ENCODE measurements around the gene SLMAP. TPM values are rescaled to one million over a fixed set of nuclear protein-coding genes. Genes with fewer than 3 reads are reported as not detected.

Gene SLMAP
- total RNA-seq, 1 donor from 2014 or later = 108 TPM

DNA sequence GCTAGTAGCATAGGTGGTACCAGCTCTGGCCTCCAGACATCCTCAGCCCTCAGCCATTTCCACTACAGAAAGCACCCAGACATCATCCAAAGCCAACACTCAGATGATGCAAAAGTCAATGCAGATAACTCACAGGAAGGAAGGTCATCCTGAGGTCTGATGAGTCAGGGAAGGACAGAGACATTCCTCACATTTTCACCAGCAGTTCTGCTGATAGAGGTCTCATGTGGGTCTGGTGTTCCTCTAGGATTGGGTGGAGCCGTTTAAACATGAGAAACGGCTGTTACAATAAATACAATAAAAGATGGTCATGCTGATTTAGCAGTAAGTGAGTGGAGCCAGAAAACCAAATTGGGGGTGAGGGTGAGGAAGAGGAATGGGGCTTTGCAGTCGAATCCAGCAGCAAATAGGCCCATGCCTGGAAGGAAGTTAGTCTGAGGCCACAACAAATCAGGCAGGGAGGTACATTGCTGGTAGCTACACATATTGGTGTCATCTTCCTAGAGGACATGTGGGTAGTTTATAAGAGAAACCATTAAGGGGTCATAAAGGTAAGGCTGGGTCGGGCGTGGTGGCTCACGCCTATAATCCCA is 218.8 kb downstream of the SLMAP start:
- Mint-ChIP-seq H3K4me3 (no peak overlapping the region), H3K4me1 (peaks cover 37% of the 10 kb centered on the region), H3K27ac (peak overlapping the region; percentile 74), H3K9me3 (no peaks in the 10 kb centered on the region), H3K27me3 (ENCODE audit: low read depth) (no peaks in the 10 kb centered on the region), H3K36me3 (no peaks in the 10 kb centered on the region)
- no peak for DNase-seq (ENCODE audit: low spot score in 2 of 2, unreplicated experiment in 2 of 2)
- TF ChIP-seq, protein P1, sequence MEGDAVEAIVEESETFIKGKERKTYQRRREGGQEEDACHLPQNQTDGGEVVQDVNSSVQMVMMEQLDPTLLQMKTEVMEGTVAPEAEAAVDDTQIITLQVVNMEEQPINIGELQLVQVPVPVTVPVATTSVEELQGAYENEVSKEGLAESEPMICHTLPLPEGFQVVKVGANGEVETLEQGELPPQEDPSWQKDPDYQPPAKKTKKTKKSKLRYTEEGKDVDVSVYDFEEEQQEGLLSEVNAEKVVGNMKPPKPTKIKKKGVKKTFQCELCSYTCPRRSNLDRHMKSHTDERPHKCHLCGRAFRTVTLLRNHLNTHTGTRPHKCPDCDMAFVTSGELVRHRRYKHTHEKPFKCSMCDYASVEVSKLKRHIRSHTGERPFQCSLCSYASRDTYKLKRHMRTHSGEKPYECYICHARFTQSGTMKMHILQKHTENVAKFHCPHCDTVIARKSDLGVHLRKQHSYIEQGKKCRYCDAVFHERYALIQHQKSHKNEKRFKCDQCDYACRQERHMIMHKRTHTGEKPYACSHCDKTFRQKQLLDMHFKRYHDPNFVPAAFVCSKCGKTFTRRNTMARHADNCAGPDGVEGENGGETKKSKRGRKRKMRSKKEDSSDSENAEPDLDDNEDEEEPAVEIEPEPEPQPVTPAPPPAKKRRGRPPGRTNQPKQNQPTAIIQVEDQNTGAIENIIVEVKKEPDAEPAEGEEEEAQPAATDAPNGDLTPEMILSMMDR (IDR thresholded peaks at IDR 0.05; ENCODE audit: unreplicated experiment) = no peak

DNA sequence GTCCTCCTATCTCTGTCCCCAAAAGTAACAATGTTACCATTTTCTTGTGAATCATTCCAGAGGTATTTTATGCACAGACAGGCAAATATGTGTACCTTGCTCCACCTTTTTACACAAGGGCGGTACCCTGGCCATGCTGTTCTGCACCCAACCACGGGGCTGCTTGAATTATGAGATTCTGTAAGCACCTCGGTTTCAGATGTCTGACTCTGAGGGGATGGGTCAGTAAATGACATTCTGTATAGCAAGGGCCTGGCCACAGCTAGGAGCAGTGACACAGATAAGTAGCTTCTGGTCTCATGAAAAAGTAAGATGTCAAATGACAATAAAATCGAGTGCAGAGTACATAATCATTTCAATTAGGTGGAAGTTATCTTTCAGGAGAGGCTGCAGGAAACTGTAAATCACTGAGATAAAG is 221.7 kb downstream of the SLMAP start:
- Mint-ChIP-seq H3K9me3 (no peaks in the 10 kb centered on the region), H3K27me3 (ENCODE audit: low read depth) (no peaks in the 10 kb centered on the region), H3K4me3 (no peak overlapping the region)

DNA sequence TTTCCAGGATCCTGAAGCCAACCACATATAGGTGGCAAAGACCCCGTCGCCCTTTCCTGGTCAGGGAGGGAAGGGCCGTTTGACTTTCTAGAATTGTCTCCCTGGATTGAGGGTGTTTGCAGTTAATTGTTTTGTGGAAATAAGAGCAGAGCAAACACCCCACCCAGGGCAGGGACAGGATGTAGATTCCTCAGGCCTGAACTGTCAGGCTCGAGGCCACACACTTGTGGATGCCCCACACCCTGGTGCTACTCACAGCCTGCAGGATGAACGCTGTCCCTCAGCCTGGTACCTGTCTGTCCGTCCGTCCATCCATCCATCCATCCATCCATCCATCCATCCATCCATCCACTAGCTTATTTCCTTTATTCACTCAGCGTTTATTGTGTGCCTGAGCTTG is 222.2 kb downstream of the SLMAP start:
- Mint-ChIP-seq H3K27ac (no peak overlapping the region), H3K4me1 (peaks cover 14% of the 10 kb centered on the region), H3K36me3 (no peaks in the 10 kb centered on the region), H3K9me3 (no peaks in the 10 kb centered on the region), H3K27me3 (ENCODE audit: low read depth) (no peaks in the 10 kb centered on the region), H3K4me3 (no peak overlapping the region)
- TF ChIP-seq, protein P1 (IDR thresholded peaks at IDR 0.05; ENCODE audit: unreplicated experiment) = no peak
- no peak for DNase-seq (ENCODE audit: low spot score in 2 of 2, unreplicated experiment in 2 of 2)

More for the DNA sequence above, 221.7 kb downstream of the SLMAP start:
- DNase-seq (ENCODE audit: low spot score in 2 of 2, unreplicated experiment in 2 of 2) = no peak
- peaks cover 18% of the 10 kb centered on the region for H3K4me1 Mint-ChIP-seq
- TF ChIP-seq, protein P1 (IDR thresholded peaks at IDR 0.05; ENCODE audit: unreplicated experiment) = no peak
- peak overlapping the region; percentile 66 for H3K27ac Mint-ChIP-seq
- no peaks in the 10 kb centered on the region for H3K36me3 Mint-ChIP-seq

Other genes starting within 250 kb of the SLMAP start
- 0.29 to 0.60 TPM (median 0.43 TPM) in 3 replicates for gene DNAH12, start 212.0 kb upstream of the SLMAP start, total RNA-seq
- 15.2 to 17.6 TPM (median 17.3 TPM) in 3 replicates for gene PDE12, start 200.0 kb upstream of the SLMAP start, total RNA-seq
- 165 to 177 TPM (median 167 TPM) in 3 replicates for gene ARF4, start 159.0 kb upstream of the SLMAP start, total RNA-seq
- 41.8 to 52.0 TPM (median 42.0 TPM) in 3 replicates for gene DENND6A, start 63.2 kb upstream of the SLMAP start, total RNA-seq

All from mesothelial cell of epicardium (in vitro differentiated cells).